Activated gamma-delta T cell treated with Interleukin-2 at 50 U/mL for 16 hours (primary cell): ENCODE results near the gene CCL28.

Source experiments
- DNase-seq: peaks from one replicate; pipeline ENCODE4 v3.0.0-alpha.2; 2020

Gene CCL28

GRCh38 chr5:43354774-43355173, 57.4 kb downstream of the CCL28 start:
- no peak for DNase-seq

DNA sequence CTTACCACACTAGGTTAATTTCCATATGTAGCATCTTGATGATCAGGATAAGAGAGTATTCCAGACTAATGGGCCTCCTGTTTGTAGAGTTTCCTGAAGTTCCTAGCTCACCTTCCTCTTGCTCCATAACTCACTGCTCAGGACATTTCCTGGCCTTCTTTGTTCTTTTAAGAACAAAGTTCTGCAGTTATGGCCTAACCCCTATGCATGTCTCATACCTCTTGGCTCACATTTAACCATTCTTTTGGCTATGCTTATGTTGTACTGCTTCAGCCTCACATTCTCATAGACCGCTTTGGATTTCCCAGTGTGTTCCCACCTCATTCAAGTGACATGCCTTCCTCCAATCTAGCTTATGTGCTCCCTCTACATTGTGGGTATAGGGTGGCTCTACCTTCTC, 58.5 kb downstream of the CCL28 start:
- no peak for DNase-seq

DNA sequence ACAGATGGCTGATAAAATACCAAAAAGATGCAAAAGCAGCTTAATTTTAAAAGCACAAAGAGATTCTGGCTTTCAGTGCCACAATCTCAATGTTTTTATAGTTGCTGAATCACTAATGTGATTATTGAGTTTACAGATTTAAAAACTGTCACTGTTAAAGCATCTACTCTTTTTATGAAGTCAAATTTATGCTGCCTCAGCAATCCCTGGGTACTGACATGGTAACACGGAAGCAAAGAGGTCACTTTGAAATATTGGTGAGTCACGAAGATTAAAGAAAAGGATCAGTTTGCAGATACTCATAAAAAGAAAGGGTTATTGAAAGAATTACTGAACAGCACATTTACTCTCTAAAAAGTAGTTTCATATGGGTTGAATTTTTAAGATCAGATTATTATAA, 59.3 kb downstream of the CCL28 start:
- no peak for DNase-seq

DNA sequence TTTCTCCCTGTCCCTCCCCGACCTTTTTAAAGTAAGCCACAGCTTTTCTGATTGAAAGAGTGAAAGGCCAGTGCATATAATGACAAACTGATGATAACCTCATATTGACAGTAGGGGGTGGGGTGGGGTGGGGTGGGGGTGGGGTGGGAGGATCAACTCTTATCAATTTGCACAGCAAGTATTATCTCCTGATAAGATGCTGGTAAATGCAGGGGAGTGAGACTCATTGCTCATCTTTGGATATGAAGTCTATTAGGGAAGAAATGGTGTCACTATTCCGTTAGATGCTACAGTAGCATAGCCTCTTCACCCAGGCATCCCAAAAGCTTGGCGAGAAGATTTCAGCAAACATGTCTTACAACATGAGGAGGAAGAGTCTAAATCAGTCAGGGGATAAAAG, 60.1 kb downstream of the CCL28 start:
- DNase-seq: no peak

DNA sequence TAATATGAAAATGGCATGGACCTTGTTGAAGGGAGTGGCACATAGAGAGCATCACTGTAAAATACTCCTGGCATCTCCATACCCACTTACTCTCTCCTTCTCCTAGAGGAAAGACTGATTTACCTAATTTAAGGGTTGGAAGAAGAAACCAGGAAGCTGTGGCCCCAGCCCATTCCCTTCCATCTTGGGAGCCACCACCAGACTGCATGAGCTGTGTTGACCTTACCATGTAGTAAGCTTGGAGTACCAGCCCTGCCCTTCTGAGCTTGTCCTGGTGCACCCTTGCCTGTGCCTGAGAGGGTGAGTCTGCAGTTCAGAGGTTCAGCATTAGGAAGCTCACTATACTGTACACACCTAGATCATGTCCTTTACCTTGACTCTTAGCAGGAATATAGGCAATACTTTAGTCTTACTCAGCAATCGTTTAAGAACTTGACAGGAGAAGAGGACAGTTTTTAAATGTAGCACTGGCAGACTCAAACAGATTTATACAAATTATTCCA, 63.3 kb downstream of the CCL28 start:
- DNase-seq: no peak

DNA sequence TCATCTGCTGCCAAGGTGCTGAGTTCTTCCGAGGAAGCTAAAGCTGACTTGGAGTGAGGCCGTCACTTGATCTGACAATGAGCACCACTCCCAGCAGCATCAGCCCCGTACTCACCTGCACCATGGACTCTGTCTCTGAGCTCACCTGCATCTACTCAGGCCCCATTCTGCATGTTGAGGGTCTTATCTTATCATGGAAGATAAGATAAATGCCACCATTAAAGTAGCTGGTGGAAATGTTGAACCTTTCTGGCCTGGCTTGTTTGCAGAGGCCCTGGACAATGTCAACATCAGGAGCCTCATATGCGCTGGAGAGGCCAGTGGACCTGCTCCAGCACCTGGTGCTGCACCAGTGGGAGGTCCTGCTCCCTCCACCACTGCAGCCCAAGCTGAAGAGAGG, 64.0 kb downstream of the CCL28 start:
- no peak for DNase-seq

DNA sequence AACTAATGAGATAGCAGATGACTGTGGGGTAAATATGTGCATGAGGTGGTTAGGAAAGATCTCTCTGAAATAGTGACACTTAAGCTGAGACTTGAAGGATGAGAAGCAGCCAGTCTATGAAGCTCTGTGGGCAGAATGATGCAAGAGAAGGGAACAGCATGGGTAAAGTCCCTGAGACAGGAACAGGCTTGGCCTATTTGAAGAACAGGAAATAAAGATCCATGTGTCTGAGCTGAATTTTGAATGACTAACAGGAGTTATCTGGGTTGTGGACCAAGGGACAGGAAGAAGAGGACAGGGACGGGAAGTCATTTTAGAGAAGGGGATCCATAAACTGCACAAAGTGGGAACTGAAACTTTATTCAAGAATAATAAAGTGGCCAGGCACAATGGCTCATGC, 73.3 kb downstream of the CCL28 start:
- DNase-seq: no peak

DNA sequence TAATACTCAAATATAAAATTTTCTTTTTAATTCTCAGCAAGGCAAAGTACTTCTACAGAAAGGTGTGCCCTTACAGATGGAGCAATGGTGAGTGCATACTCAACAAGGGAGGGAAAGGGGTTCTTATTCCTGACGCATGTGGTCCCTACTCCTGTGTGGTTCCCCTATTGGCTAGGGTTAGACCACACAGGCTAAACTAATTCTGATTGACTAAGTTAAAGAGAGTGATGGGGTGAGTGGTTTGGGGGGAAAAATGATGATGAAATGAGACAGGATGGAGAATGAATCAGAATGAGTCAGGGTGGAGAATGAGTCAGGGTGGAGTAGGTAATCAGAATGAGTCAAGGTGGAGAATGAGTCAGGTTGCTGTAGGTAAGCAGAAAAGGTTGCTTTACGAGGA, 76.0 kb downstream of the CCL28 start:
- DNase-seq: no peak

DNA sequence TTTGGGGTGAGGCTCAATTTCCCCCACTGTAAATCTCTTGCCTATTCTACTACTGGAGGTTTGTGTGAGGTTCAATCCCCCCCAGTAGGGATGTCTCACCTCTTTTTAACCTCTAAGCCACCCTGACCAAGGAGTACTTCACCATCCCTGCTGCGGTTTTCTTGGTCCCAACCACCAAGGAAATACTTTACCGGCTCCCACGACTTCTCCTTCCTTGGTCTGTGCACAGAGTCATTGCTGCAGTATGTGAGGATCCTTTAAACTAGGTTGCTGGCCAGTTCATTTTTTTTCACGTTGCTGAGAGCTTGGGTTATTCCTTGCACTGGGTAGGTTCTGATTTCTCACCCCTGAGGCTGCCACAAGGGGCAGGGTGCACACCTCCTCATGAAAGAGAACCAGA, 76.5 kb downstream of the CCL28 start:
- no peak for DNase-seq

GRCh38 chr5:43332401-43332800, 79.8 kb downstream of the CCL28 start:
- DNase-seq: no peak
